Neural progenitor cell (in vitro differentiated cells): ENCODE results near the gene RNF145. TPM values are rescaled to one million over a fixed set of nuclear protein-coding genes. Genes with fewer than 3 reads are reported as not detected.

ENCODE experiments used
- DNase-seq: peaks from one replicate; pipeline ENCODE4 v3.0.0-alpha.2; 2016; ENCODE audit warnings: low spot score
- H2AFZ ChIP-seq: fragments of 200-600 bp; sonication (generic); replicated peaks from 2 replicates; pipeline ENCODE4 v1.6.1; 2016; ENCODE audit warnings: antibody characterized with exemption
- H3F3A ChIP-seq: fragments of 200-600 bp; sonication (generic); 2 replicates; pipeline ENCODE4 v1.6.1; 2016; ENCODE audit warnings: antibody characterized with exemption, low read depth
- H3K27ac ChIP-seq: fragments of 200-600 bp; sonication (generic); 2 replicates; pipeline ENCODE4 v1.5.1; 2016; ENCODE audit warnings: mild to moderate bottlenecking
- H3K27me3 ChIP-seq: fragments of 200-600 bp; sonication (generic); 2 replicates; pipeline ENCODE4 v1.6.1; 2016; ENCODE audit warnings: mild to moderate bottlenecking, moderate library complexity
- H3K36me3 ChIP-seq: fragments of 200-600 bp; sonication (generic); 2 replicates; pipeline ENCODE4 v1.5.1; 2016
- H3K4me1 ChIP-seq: fragments of 200-600 bp; sonication (generic); 2 replicates; pipeline ENCODE4 v1.6.1; 2016; ENCODE audit warnings: mixed run types
- H3K4me2 ChIP-seq: fragments of 200-600 bp; sonication (generic); 2 replicates; pipeline ENCODE4 v1.6.1; 2016
- H3K4me3 ChIP-seq: fragments of 200-600 bp; sonication (generic); 2 replicates; pipeline ENCODE4 v1.5.1; 2016
- H3K79me2 ChIP-seq: fragments of 200-600 bp; sonication (generic); 2 replicates; pipeline ENCODE4 v1.6.1; 2016; ENCODE audit warnings: low read depth
- H3K9ac ChIP-seq: fragments of 200-600 bp; sonication (generic); 2 replicates; pipeline ENCODE4 v1.6.1; 2016
- H3K9me3 ChIP-seq: fragments of 200-600 bp; sonication (generic); 2 replicates; pipeline ENCODE4 v1.5.1; 2016; ENCODE audit warnings: low read depth
- H4K20me1 ChIP-seq: fragments of 200-600 bp; sonication (generic); 2 replicates; pipeline ENCODE4 v1.6.1; 2016; ENCODE audit warnings: low read depth
- H3K27ac Mint-ChIP-seq: 3 replicates; pipeline ENCODE4 v1.8.0; 2021; ENCODE audit warnings: mixed read lengths
- H3K27me3 Mint-ChIP-seq: 2 replicates; pipeline ENCODE4 v1.8.0; 2022; ENCODE audit warnings: low read depth, mild to moderate bottlenecking, inconsistent platforms, moderate library complexity, mixed read lengths; ENCODE audit not compliant: insufficient read depth
- H3K36me3 Mint-ChIP-seq: 3 replicates; pipeline ENCODE4 v1.8.0; 2021; ENCODE audit warnings: mixed read lengths
- H3K4me1 Mint-ChIP-seq: 3 replicates; pipeline ENCODE4 v1.8.0; 2021; ENCODE audit warnings: mixed read lengths
- H3K4me3 Mint-ChIP-seq: 3 replicates; pipeline ENCODE4 v1.8.0; 2021; ENCODE audit warnings: mild to moderate bottlenecking, moderate library complexity, mixed read lengths
- H3K9me3 Mint-ChIP-seq: 3 replicates; pipeline ENCODE4 v1.8.0; 2020; ENCODE audit warnings: mixed read lengths
- CTCF ChIP-seq: fragments of 200-600 bp; sonication (generic); IDR thresholded peaks from 2 replicates; pipeline ENCODE4 v1.5.1; 2017; ENCODE audit warnings: antibody characterized with exemption, mild to moderate bottlenecking
- EZH2 ChIP-seq: fragments of 200-600 bp; sonication (generic); IDR thresholded peaks from 2 replicates; pipeline ENCODE4 v1.6.1; 2017; ENCODE audit warnings: antibody characterized with exemption, mild to moderate bottlenecking, moderate library complexity
- EZH2phosphoT487 ChIP-seq: fragments of 200-600 bp; sonication (generic); IDR thresholded peaks from 2 replicates; pipeline ENCODE4 v1.6.1; 2017; ENCODE audit warnings: antibody characterized with exemption
- total RNA-seq: library from RNA; depleted of rRNA; stranded (reverse); fragments of >200 nt; gene quantifications from 2 replicates; pipeline ENCODE4 v1.2.3, GENCODE V29; 2015; ENCODE audit warnings: low replicate concordance

The RNF145 gene
- total RNA-seq, 1 donor from 2014 or later: 80.0 TPM

GRCh38 chr5:159174511-159175168 is 34.7 kb downstream of the RNF145 start:
- Mint-ChIP-seq H3K9me3 (no peaks in the 10 kb centered on the region), H3K4me1 (peaks cover 5% of the 10 kb centered on the region), H3K36me3 (peaks cover 17% of the 10 kb centered on the region), H3K4me3 (no peak overlapping the region), H3K27ac (no peak overlapping the region), H3K27me3 (no peaks in the 10 kb centered on the region)
- H3K4me3 ChIP-seq: no peak overlapping the region
- no peak for DNase-seq
- H4K20me1 ChIP-seq: no peaks in the 10 kb centered on the region
- no peak overlapping the region for H3K4me2 ChIP-seq
- H3K27ac ChIP-seq: no peak overlapping the region
- no peak overlapping the region for H3K9ac ChIP-seq
- H3K79me2 ChIP-seq: peaks cover 5% of the 10 kb centered on the region
- no peaks in the 10 kb centered on the region for H3K4me1 ChIP-seq
- peaks cover under 1% of the 10 kb centered on the region for H3K36me3 ChIP-seq
- no peaks in the 10 kb centered on the region for H3K9me3 ChIP-seq
- H3K27me3 ChIP-seq: no peaks in the 10 kb centered on the region
- H2AFZ ChIP-seq: no peak overlapping the region
- H3F3A ChIP-seq: no peaks in the 10 kb centered on the region
- TF ChIP-seq EZH2 (no peak), EZH2phosphoT487 (no peak), CTCF (no peak)

GRCh38 chr5:159171274-159171673 is 38.1 kb downstream of the RNF145 start:
- Histone ChIP-seq H3K79me2 (no peaks in the 10 kb centered on the region), H3K27ac (no peak overlapping the region), H3K9me3 (no peaks in the 10 kb centered on the region), H3K4me3 (no peak overlapping the region), H3K27me3 (no peaks in the 10 kb centered on the region), H3F3A (no peaks in the 10 kb centered on the region), H3K4me1 (no peaks in the 10 kb centered on the region), H4K20me1 (peaks cover 7% of the 10 kb centered on the region), H3K4me2 (no peak overlapping the region), H3K9ac (no peak overlapping the region), H2AFZ (no peak overlapping the region), H3K36me3 (peaks cover 21% of the 10 kb centered on the region)
- TF ChIP-seq EZH2phosphoT487: no peak
- no peak for TF ChIP-seq EZH2
- no peak for TF ChIP-seq CTCF
- Mint-ChIP-seq H3K4me1 (no peaks in the 10 kb centered on the region), H3K27me3 (no peaks in the 10 kb centered on the region), H3K4me3 (no peak overlapping the region), H3K9me3 (no peaks in the 10 kb centered on the region), H3K27ac (no peak overlapping the region), H3K36me3 (peaks cover 21% of the 10 kb centered on the region)
- DNase-seq: no peak

GRCh38 chr5:159170021-159170420 is 39.3 kb downstream of the RNF145 start:
- Mint-ChIP-seq H3K9me3 (no peaks in the 10 kb centered on the region), H3K27me3 (no peaks in the 10 kb centered on the region), H3K36me3 (peaks cover 21% of the 10 kb centered on the region), H3K4me1 (no peaks in the 10 kb centered on the region), H3K27ac (no peak overlapping the region), H3K4me3 (no peak overlapping the region)
- no peak for DNase-seq
- H2AFZ ChIP-seq: no peak overlapping the region
- H3K4me3 ChIP-seq: no peak overlapping the region
- no peaks in the 10 kb centered on the region for H3F3A ChIP-seq
- H4K20me1 ChIP-seq: peaks cover 7% of the 10 kb centered on the region
- TF ChIP-seq CTCF: no peak
- TF ChIP-seq EZH2: no peak
- no peak for TF ChIP-seq EZH2phosphoT487
- no peak overlapping the region for H3K27ac ChIP-seq
- H3K4me2 ChIP-seq: no peak overlapping the region
- no peaks in the 10 kb centered on the region for H3K9me3 ChIP-seq
- H3K27me3 ChIP-seq: no peaks in the 10 kb centered on the region
- H3K79me2 ChIP-seq: no peaks in the 10 kb centered on the region
- no peak overlapping the region for H3K9ac ChIP-seq
- peaks cover 21% of the 10 kb centered on the region for H3K36me3 ChIP-seq
- H3K4me1 ChIP-seq: no peaks in the 10 kb centered on the region
